Measurements from ENCODE around the gene NFASC. TPM values are rescaled to one million over a fixed set of nuclear protein-coding genes. Genes with fewer than 3 reads are reported as not detected.
A peak's percentile ranks its signal among the peaks of the same experiment; 100 is the strongest.

The NFASC gene
- total and polyA plus RNA-seq, 9 of the 15 experiments (the other 6 are each of a cell fraction or from before 2014, with no cell fraction given) = 0.03 to 0.16 (median 0.06) TPM; not detected in 6

DNA sequence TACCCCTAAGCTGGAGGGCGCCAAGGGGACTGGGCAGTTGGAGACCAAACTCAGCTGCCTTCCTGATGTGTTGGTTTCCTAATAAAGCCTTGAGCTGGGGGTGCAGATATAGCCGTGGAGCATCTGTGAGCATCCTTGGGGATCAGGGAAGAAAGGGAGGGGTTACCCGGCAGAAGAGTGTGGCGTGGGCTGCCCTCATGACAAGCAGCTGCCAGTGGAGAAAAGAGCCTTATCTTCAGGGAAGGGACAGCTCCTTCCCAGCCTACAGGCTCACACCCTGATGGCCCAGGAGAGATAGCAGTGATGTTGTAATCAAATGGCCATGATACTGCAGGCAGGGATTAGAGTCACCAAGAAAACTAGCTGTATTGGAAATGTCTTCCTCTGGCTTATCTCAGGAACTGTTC lies 10.8 kb upstream of the NFASC start (continued):
- TF ChIP-seq AFF4 (CRISPR knock-in tag; IDR thresholded peaks at IDR 0.05) (no peak), DLX4 (CRISPR knock-in tag; IDR thresholded peaks at IDR 0.05) (no peak), BCL6 (CRISPR knock-in tag; IDR thresholded peaks at IDR 0.05) (0 out of 2 replicates have a peak, but pooled peaks have one; percentile 12), MYBL2 (IDR thresholded peaks at IDR 0.05; ENCODE audit: low read depth) (no peak), MYBL2 (CRISPR knock-in tag; IDR thresholded peaks at IDR 0.05; ENCODE audit: borderline replicate concordance) (no peak), L3MBTL2 (IDR thresholded peaks at IDR 0.05) (no peak; the same call in 1 of the 2 replicates), ZNF584 (CRISPR knock-in tag; IDR thresholded peaks at IDR 0.05; ENCODE audit: low read depth) (peak; percentile 69; the same call in 1 of the 2 replicates), SMAD1 (IDR thresholded peaks at IDR 0.05; ENCODE audit: low read depth, low read length, partially characterized antibody) (no peak), GATA2 (CRISPR knock-in tag; IDR thresholded peaks at IDR 0.05) (peak; percentile 62)
- TF ChIP-seq, protein P1, sequence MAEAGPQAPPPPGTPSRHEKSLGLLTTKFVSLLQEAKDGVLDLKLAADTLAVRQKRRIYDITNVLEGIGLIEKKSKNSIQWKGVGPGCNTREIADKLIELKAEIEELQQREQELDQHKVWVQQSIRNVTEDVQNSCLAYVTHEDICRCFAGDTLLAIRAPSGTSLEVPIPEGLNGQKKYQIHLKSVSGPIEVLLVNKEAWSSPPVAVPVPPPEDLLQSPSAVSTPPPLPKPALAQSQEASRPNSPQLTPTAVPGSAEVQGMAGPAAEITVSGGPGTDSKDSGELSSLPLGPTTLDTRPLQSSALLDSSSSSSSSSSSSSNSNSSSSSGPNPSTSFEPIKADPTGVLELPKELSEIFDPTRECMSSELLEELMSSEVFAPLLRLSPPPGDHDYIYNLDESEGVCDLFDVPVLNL (CRISPR knock-in tag; IDR thresholded peaks at IDR 0.05; ENCODE audit: low read depth) = no peak
- TF ChIP-seq, protein P2, sequence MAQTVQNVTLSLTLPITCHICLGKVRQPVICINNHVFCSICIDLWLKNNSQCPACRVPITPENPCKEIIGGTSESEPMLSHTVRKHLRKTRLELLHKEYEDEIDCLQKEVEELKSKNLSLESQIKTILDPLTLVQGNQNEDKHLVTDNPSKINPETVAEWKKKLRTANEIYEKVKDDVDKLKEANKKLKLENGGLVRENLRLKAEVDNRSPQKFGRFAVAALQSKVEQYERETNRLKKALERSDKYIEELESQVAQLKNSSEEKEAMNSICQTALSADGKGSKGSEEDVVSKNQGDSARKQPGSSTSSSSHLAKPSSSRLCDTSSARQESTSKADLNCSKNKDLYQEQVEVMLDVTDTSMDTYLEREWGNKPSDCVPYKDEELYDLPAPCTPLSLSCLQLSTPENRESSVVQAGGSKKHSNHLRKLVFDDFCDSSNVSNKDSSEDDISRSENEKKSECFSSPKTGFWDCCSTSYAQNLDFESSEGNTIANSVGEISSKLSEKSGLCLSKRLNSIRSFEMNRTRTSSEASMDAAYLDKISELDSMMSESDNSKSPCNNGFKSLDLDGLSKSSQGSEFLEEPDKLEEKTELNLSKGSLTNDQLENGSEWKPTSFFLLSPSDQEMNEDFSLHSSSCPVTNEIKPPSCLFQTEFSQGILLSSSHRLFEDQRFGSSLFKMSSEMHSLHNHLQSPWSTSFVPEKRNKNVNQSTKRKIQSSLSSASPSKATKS (CRISPR knock-in tag; IDR thresholded peaks at IDR 0.05) = no peak

All from K562 (cell line).